ENCODE data around the gene MRPL20. TPM values are rescaled to one million over a fixed set of nuclear protein-coding genes. Genes with fewer than 3 reads are reported as not detected.
"Not testable (repeated sequence)": the region's sequence is repeated elsewhere in the genome, so short reads cannot be mapped to it uniquely, and the experiment has no call there.

MRPL20 gene
- total RNA-seq, 1 donor: 104 TPM

DNA sequence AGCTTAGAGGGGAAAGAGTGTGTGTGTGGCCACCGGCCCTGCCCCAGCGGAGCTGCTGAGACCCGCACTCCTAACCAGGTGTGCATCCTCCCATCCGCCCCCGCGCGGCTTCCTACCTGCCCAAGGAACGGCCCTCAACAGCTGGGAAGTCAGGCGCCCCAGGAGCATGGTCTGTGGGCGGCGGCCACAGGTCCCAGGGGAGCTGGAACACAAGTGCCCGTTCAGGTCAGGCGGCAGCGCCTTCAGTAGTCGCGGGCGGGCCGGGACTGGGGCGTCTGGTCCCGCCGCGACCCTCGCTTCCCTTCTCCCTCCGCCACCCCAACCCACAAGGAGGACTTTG, 32.5 kb downstream of the MRPL20 start:
- H3K4me3 ChIP-seq (ENCODE audit: low read depth, low read length): peak overlapping the region; percentile 90
- TF ChIP-seq, protein P1, sequence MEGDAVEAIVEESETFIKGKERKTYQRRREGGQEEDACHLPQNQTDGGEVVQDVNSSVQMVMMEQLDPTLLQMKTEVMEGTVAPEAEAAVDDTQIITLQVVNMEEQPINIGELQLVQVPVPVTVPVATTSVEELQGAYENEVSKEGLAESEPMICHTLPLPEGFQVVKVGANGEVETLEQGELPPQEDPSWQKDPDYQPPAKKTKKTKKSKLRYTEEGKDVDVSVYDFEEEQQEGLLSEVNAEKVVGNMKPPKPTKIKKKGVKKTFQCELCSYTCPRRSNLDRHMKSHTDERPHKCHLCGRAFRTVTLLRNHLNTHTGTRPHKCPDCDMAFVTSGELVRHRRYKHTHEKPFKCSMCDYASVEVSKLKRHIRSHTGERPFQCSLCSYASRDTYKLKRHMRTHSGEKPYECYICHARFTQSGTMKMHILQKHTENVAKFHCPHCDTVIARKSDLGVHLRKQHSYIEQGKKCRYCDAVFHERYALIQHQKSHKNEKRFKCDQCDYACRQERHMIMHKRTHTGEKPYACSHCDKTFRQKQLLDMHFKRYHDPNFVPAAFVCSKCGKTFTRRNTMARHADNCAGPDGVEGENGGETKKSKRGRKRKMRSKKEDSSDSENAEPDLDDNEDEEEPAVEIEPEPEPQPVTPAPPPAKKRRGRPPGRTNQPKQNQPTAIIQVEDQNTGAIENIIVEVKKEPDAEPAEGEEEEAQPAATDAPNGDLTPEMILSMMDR (IDR thresholded peaks at IDR 0.05; ENCODE audit: insufficient read depth, low read length): no peak
- no peak for DNase-seq (ENCODE audit: low read depth)

- no peak for DNase-seq (ENCODE audit: low read depth)
- H3K4me3 ChIP-seq (ENCODE audit: low read depth, low read length): peak overlapping the region; percentile 90
- TF ChIP-seq, protein P1 (IDR thresholded peaks at IDR 0.05; ENCODE audit: insufficient read depth, low read length): no peak
Measured at GRCh38 chr1:1373815-1374588, 33.1 kb downstream of the MRPL20 start.

- no peak for DNase-seq (ENCODE audit: low read depth)
- TF ChIP-seq, protein P1 (IDR thresholded peaks at IDR 0.05; ENCODE audit: insufficient read depth, low read length): no peak
- H3K4me3 ChIP-seq (ENCODE audit: low read depth, low read length): peak overlapping the region; percentile 90
Measured at GRCh38 chr1:1373051-1373814, 33.9 kb downstream of the MRPL20 start.

- DNase-seq (ENCODE audit: low read depth): peak; percentile 54
- peak overlapping the region; percentile 5 for H3K4me3 ChIP-seq (ENCODE audit: low read depth, low read length)
- TF ChIP-seq, protein P1 (IDR thresholded peaks at IDR 0.05; ENCODE audit: insufficient read depth, low read length): peak; percentile 96
Measured at GRCh38 chr1:1371746-1372711, 35.1 kb downstream of the MRPL20 start.

- TF ChIP-seq, protein P1 (IDR thresholded peaks at IDR 0.05; ENCODE audit: insufficient read depth, low read length): no peak
- no peak for DNase-seq (ENCODE audit: low read depth)
- no peak overlapping the region for H3K4me3 ChIP-seq (ENCODE audit: low read depth, low read length)
Measured at GRCh38 chr1:1371364-1371745, 35.7 kb downstream of the MRPL20 start.

GRCh38 chr1:1370771-1371300, 36.3 kb downstream of the MRPL20 start:
- TF ChIP-seq, protein P1 (IDR thresholded peaks at IDR 0.05; ENCODE audit: insufficient read depth, low read length): no peak
- H3K4me3 ChIP-seq (ENCODE audit: low read depth, low read length): no peak overlapping the region
- no peak for DNase-seq (ENCODE audit: low read depth)

DNA sequence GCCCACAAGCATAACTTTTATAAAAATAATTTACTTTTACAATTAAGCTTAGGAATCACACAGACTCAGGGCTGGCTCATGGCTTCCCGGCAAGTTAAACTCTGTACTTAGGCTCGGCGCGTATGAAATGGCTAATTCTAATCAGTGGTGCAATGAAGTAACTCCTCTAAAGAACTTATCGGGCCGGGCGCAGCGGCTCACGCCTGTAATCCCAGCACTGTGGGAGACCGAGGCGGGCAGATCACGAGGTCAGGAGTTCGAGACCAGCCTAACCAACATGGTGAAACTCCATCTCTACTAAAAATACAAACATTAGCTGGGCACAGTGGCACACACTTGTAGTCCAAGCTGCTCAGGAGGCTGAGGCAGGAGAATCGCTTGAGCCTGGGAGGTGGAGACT, 37.0 kb downstream of the MRPL20 start:
- DNase-seq (ENCODE audit: low read depth); H3K4me3 ChIP-seq (ENCODE audit: low read depth, low read length): not testable (repeated sequence)
